ENCODE data around the gene GIMAP5. TPM values are rescaled to one million over a fixed set of nuclear protein-coding genes. Genes with fewer than 3 reads are reported as not detected.

GIMAP5 gene
- total and polyA plus RNA-seq, 4 donors = 24.8 to 60.6 (median 37.6) TPM

GRCh38 chr7:150703209-150703608, 34.0 kb upstream of the GIMAP5 start:
- Histone ChIP-seq H3K4me1 (ENCODE audit: control insufficient read depth in 5 of 5, insufficient read depth in 5 of 5, low read length in 5 of 5) (no peaks in the 10 kb centered on the region), H3K4me3 (no peak overlapping the region), H3K27me3 (ENCODE audit: control insufficient read depth in 3 of 3, insufficient read depth in 3 of 3, low read length in 2 of 3) (no peaks in the 10 kb centered on the region), H3K9me3 (ENCODE audit: control insufficient read depth in 4 of 4, insufficient read depth in 3 of 4, low read length in 3 of 4) (peaks cover 0 to 21% (median 8%) of the 10 kb centered on the region in 4 donors), H3K27ac (ENCODE audit: low read depth in 1 of 2, low read length in 1 of 2) (no peak overlapping the region), H3K36me3 (ENCODE audit: control insufficient read depth in 4 of 4, insufficient read depth in 4 of 4, low read length in 4 of 4) (no peaks in the 10 kb centered on the region), H3K9ac (ENCODE audit: insufficient read depth in 1 of 2, low read length in 2 of 2) (no peak overlapping the region)
- DNase-seq (no peak), ATAC-seq (ENCODE audit: insufficient read depth, low FRiP score) (no peak)
- TF ChIP-seq CTCF (IDR thresholded peaks at IDR 0.05; ENCODE audit: control extremely low read depth, extremely low read depth) = no peak
- 98 to 100% methylated on average over 1 of the region's 1 CpG for WGBS, 2 donors

- H3K4me3 ChIP-seq = no peak overlapping the region
- no peak for ATAC-seq (ENCODE audit: insufficient read depth, low FRiP score)
- H3K9me3 ChIP-seq (ENCODE audit: control insufficient read depth in 4 of 4, insufficient read depth in 3 of 4, low read length in 3 of 4) = peaks cover 0 to 2% (median 0%) of the 10 kb centered on the region in 4 donors
- H3K27ac ChIP-seq (ENCODE audit: low read depth in 1 of 2, low read length in 1 of 2) = peak overlapping the region in 1 of 2 donors; percentile 80
- DNase-seq = no peak
- H3K9ac ChIP-seq (ENCODE audit: insufficient read depth in 1 of 2, low read length in 2 of 2) = no peak overlapping the region
- H3K4me1 ChIP-seq (ENCODE audit: control insufficient read depth in 5 of 5, insufficient read depth in 5 of 5, low read length in 5 of 5) = peaks cover 0 to 5% (median 0%) of the 10 kb centered on the region in 5 donors
- TF ChIP-seq CTCF (IDR thresholded peaks at IDR 0.05; ENCODE audit: control extremely low read depth, extremely low read depth) = no peak
- H3K27me3 ChIP-seq (ENCODE audit: control insufficient read depth in 3 of 3, insufficient read depth in 3 of 3, low read length in 2 of 3) = no peaks in the 10 kb centered on the region
- 69 to 70% methylated on average over 4 of the region's 4 CpGs for WGBS, 2 donors
- peaks cover 0 to 6% (median 0%) of the 10 kb centered on the region in 4 donors for H3K36me3 ChIP-seq (ENCODE audit: control insufficient read depth in 4 of 4, insufficient read depth in 4 of 4, low read length in 4 of 4)
These were observed 21.9 kb upstream of the GIMAP5 start for GRCh38 chr7:150715293-150715692.

- no peak for ATAC-seq (ENCODE audit: insufficient read depth, low FRiP score)
- Histone ChIP-seq H3K4me3 (no peak overlapping the region), H3K27ac (ENCODE audit: low read depth in 1 of 2, low read length in 1 of 2) (peak overlapping the region; percentile 72 to 80), H3K9me3 (ENCODE audit: control insufficient read depth in 4 of 4, insufficient read depth in 3 of 4, low read length in 3 of 4) (peaks cover 0 to 2% (median 0%) of the 10 kb centered on the region in 4 donors), H3K27me3 (ENCODE audit: control insufficient read depth in 3 of 3, insufficient read depth in 3 of 3, low read length in 2 of 3) (no peaks in the 10 kb centered on the region), H3K9ac (ENCODE audit: insufficient read depth in 1 of 2, low read length in 2 of 2) (no peak overlapping the region), H3K4me1 (ENCODE audit: control insufficient read depth in 5 of 5, insufficient read depth in 5 of 5, low read length in 5 of 5) (peaks cover 0 to 5% (median 0%) of the 10 kb centered on the region in 5 donors), H3K36me3 (ENCODE audit: control insufficient read depth in 4 of 4, insufficient read depth in 4 of 4, low read length in 4 of 4) (peaks cover 0 to 10% (median 0%) of the 10 kb centered on the region in 4 donors)
- no peak for TF ChIP-seq CTCF (IDR thresholded peaks at IDR 0.05; ENCODE audit: control extremely low read depth, extremely low read depth)
- 47 to 60% methylated on average over 4 of the region's 4 CpGs for WGBS, 2 donors
- no peak for DNase-seq
These were observed 21.5 kb upstream of the GIMAP5 start for GRCh38 chr7:150715738-150716137.

GRCh38 chr7:150716368-150716767, 20.9 kb upstream of the GIMAP5 start, which contains the start of gene GIMAP1:
Gene GIMAP1 (plus strand): TSS chr7:150716613. CDS start chr7:150719048, 2,435 bp downstream.
- Histone ChIP-seq H3K9me3 (ENCODE audit: control insufficient read depth in 4 of 4, insufficient read depth in 3 of 4, low read length in 3 of 4) (peaks cover 0 to 2% (median 0%) of the 10 kb centered on the region in 4 donors), H3K36me3 (ENCODE audit: control insufficient read depth in 4 of 4, insufficient read depth in 4 of 4, low read length in 4 of 4) (peaks cover 0 to 10% (median 0%) of the 10 kb centered on the region in 4 donors), H3K4me3 (peak within 1 kb of the TSS; percentile 61), H3K4me1 (ENCODE audit: control insufficient read depth in 5 of 5, insufficient read depth in 5 of 5, low read length in 5 of 5) (peaks cover 0 to 5% (median 0%) of the 10 kb centered on the region in 5 donors), H3K27me3 (ENCODE audit: control insufficient read depth in 3 of 3, insufficient read depth in 3 of 3, low read length in 2 of 3) (no peaks in the 10 kb centered on the region), H3K27ac (ENCODE audit: low read depth in 1 of 2, low read length in 1 of 2) (peak within 1 kb of the TSS; percentile 72 to 84), H3K9ac (ENCODE audit: insufficient read depth in 1 of 2, low read length in 2 of 2) (no peak within 1 kb of the TSS)
- no peak for TF ChIP-seq CTCF (IDR thresholded peaks at IDR 0.05; ENCODE audit: control extremely low read depth, extremely low read depth)
- WGBS, 2 donors = 8 to 24% methylated on average over 5 of the region's 5 CpGs
- ATAC-seq (ENCODE audit: insufficient read depth, low FRiP score) = peak; percentile 50
- DNase-seq = peak; percentile 27 to 43 (median 37)
